Karpas-422 (cell line): ENCODE measurements around the gene SEC14L1. TPM values are rescaled to one million over a fixed set of nuclear protein-coding genes. Genes with fewer than 3 reads are reported as not detected.

Experiments used
- DNase-seq: peaks from one replicate; pipeline ENCODE4 v3.0.0-alpha.2; 2015
- H2AFZ ChIP-seq: fragments of 200-600 bp; sonication (generic); 2 replicates; pipeline ENCODE4 v1.6.1; 2014; ENCODE audit warnings: antibody characterized with exemption, low read length, mixed read lengths
- H3K27ac ChIP-seq: fragments of 200-600 bp; sonication (generic); 2 replicates; pipeline ENCODE4 v1.5.1; 2014; ENCODE audit warnings: mild to moderate bottlenecking, low read length, moderate library complexity
- H3K27me3 ChIP-seq: fragments of 200-600 bp; sonication (generic); 2 replicates; pipeline ENCODE4 v1.6.1; 2014; ENCODE audit warnings: low read length, mixed read lengths
- H3K36me3 ChIP-seq: fragments of 200-600 bp; sonication (generic); 2 replicates; pipeline ENCODE4 v1.6.1; 2014; ENCODE audit warnings: low read length, mixed read lengths; ENCODE audit not compliant: insufficient read depth
- H3K4me1 ChIP-seq: fragments of 200-600 bp; sonication (generic); 2 replicates; pipeline ENCODE4 v1.6.1; 2014; ENCODE audit warnings: mild to moderate bottlenecking, low read length, mixed read lengths
- H3K4me2 ChIP-seq: fragments of 200-600 bp; sonication (generic); 2 replicates; pipeline ENCODE4 v1.6.1; 2014; ENCODE audit warnings: low read length, low read depth, mild to moderate bottlenecking; ENCODE audit not compliant: poor library complexity, severe bottlenecking
- H3K4me3 ChIP-seq: fragments of 200-600 bp; sonication (generic); 2 replicates; pipeline ENCODE4 v1.5.1; 2014; ENCODE audit warnings: mild to moderate bottlenecking, antibody characterized with exemption, low read length, mixed read lengths
- H3K79me2 ChIP-seq: fragments of 200-600 bp; sonication (generic); 2 replicates; pipeline ENCODE4 v1.6.1; 2014; ENCODE audit warnings: mild to moderate bottlenecking, low read length, mixed read lengths
- H3K9ac ChIP-seq: fragments of 200-600 bp; sonication (generic); 2 replicates; pipeline ENCODE4 v1.6.0; 2014; ENCODE audit warnings: low read length
- H3K9me2 ChIP-seq: fragments of 200-600 bp; sonication (generic), shearing (Covaris generic); replicated peaks from 2 replicates; pipeline ENCODE4 v1.6.0; 2014; ENCODE audit warnings: mild to moderate bottlenecking, low read length, moderate library complexity; ENCODE audit not compliant: insufficient read depth
- H3K9me3 ChIP-seq: fragments of 300-700, 200-600 bp; sonication (generic); 2 replicates; pipeline ENCODE4 v1.6.1; 2014; ENCODE audit warnings: low read length, mixed read lengths
- H4K20me1 ChIP-seq: fragments of 200-600 bp; sonication (generic); 2 replicates; pipeline ENCODE4 v1.6.1; 2014; ENCODE audit warnings: mild to moderate bottlenecking, antibody characterized with exemption, low read length, low read depth; ENCODE audit not compliant: insufficient read depth
- total RNA-seq: library from RNA; depleted of rRNA; stranded (reverse); fragments of >200 nt; shearing (Covaris generic); gene quantifications from 2 replicates; pipeline ENCODE4 v1.2.3, GENCODE V29; 2014; ENCODE audit warnings: low replicate concordance; rRNA removed

The SEC14L1 gene
- total RNA-seq, result 22.6 and 32.0 TPM in 2 replicates

GRCh38 chr17:77140878-77141767, at the start of gene SEC14L1:
SEC14L1 (plus strand) TSS chr17:77140969; CDS start chr17:77143597, 2,628 bp downstream.
- peak within 1 kb of the TSS; percentile 82; the same call in 1 of the 2 replicates for H2AFZ ChIP-seq
- peak within 1 kb of the TSS; percentile 91 for H3K4me2 ChIP-seq
- peaks cover 53% of the 10 kb centered on the region for H3K4me1 ChIP-seq
- peak within 1 kb of the TSS; percentile 88 for H3K27ac ChIP-seq
- peaks cover 15% of the 10 kb centered on the region; the same call in 1 of the 2 replicates for H3K36me3 ChIP-seq
- H3K9me2 ChIP-seq, result no peaks in the 10 kb centered on the region
- H4K20me1 ChIP-seq, result no peaks in the 10 kb centered on the region
- peak within 1 kb of the TSS; percentile 87 for H3K9ac ChIP-seq
- peaks cover 5% of the 10 kb centered on the region; the same call in 1 of the 2 replicates for H3K9me3 ChIP-seq
- no peaks in the 10 kb centered on the region for H3K27me3 ChIP-seq
- H3K79me2 ChIP-seq, result peaks cover 34% of the 10 kb centered on the region
- H3K4me3 ChIP-seq, result peak within 1 kb of the TSS; percentile 91
- DNase-seq, result peak; percentile 75

- Histone ChIP-seq H3K27me3 (no peaks in the 10 kb centered on the region), H3K9me3 (no peaks in the 10 kb centered on the region), H3K36me3 (peaks cover 31% of the 10 kb centered on the region), H3K27ac (no peak overlapping the region), H4K20me1 (peaks cover 5% of the 10 kb centered on the region; the same call in 1 of the 2 replicates), H3K79me2 (peaks cover 31% of the 10 kb centered on the region), H3K4me2 (no peak overlapping the region), H3K4me3 (no peak overlapping the region), H3K9me2 (no peaks in the 10 kb centered on the region), H3K4me1 (peaks cover 20% of the 10 kb centered on the region), H2AFZ (no peak overlapping the region), H3K9ac (no peak overlapping the region)
- no peak for DNase-seq
These were observed 48.7 kb upstream of the SEC14L1 start for GRCh38 chr17:77092025-77092424.

GRCh38 chr17:77095461-77095860, 45.3 kb upstream of the SEC14L1 start:
- Histone ChIP-seq H3K9ac (no peak overlapping the region), H3K36me3 (peaks cover 30% of the 10 kb centered on the region), H3K27me3 (no peaks in the 10 kb centered on the region), H4K20me1 (peaks cover 5% of the 10 kb centered on the region; the same call in 1 of the 2 replicates), H3K27ac (no peak overlapping the region), H3K4me2 (no peak overlapping the region), H3K4me1 (peaks cover 4% of the 10 kb centered on the region), H3K9me3 (no peaks in the 10 kb centered on the region), H2AFZ (no peak overlapping the region), H3K4me3 (no peak overlapping the region), H3K79me2 (peaks cover 13% of the 10 kb centered on the region), H3K9me2 (no peaks in the 10 kb centered on the region)
- no peak for DNase-seq

DNA sequence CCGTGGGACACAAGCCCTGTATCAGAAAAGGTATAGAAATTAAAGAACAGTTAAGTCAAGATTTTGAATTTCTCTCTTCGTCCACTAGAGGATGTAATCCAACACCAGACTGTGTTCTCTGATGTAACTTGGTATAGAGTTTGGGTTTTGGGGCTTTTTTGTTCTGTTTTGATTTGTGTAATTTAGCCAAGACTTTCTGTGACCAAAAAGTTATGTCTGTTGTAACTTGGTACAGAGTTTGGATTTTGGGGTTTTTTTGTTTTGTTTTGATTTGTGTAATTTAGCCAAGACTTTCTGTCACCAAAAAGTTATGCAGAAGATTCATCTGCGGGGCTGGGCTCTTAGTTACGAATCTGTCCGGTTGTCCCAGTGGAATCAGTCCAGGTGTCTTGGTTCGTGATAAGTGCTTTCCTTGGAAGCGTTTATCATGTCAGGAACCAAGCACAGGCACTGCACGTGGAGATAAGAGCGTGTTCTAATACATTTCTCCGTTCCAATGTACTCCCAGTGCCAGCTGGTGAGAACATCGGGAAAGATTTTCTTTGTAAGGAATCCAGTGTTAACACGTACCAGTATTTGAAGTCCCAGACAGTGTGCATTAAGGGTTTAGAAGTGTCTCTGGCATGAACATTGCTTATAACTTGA, 44.1 kb upstream of the SEC14L1 start:
- no peak overlapping the region for H2AFZ ChIP-seq
- peaks cover 5% of the 10 kb centered on the region; the same call in 1 of the 2 replicates for H4K20me1 ChIP-seq
- H3K4me2 ChIP-seq, result no peak overlapping the region
- H3K4me1 ChIP-seq, result no peaks in the 10 kb centered on the region
- H3K27ac ChIP-seq, result no peak overlapping the region
- no peaks in the 10 kb centered on the region for H3K9me2 ChIP-seq
- no peak overlapping the region for H3K4me3 ChIP-seq
- DNase-seq, result peak; percentile 79
- no peak overlapping the region for H3K9ac ChIP-seq
- H3K9me3 ChIP-seq, result no peaks in the 10 kb centered on the region
- peaks cover 28% of the 10 kb centered on the region for H3K36me3 ChIP-seq
- H3K79me2 ChIP-seq, result 0 out of 2 replicates have a peak, but pooled peaks cover 4% of the 10 kb centered on the region
- H3K27me3 ChIP-seq, result no peaks in the 10 kb centered on the region

DNA sequence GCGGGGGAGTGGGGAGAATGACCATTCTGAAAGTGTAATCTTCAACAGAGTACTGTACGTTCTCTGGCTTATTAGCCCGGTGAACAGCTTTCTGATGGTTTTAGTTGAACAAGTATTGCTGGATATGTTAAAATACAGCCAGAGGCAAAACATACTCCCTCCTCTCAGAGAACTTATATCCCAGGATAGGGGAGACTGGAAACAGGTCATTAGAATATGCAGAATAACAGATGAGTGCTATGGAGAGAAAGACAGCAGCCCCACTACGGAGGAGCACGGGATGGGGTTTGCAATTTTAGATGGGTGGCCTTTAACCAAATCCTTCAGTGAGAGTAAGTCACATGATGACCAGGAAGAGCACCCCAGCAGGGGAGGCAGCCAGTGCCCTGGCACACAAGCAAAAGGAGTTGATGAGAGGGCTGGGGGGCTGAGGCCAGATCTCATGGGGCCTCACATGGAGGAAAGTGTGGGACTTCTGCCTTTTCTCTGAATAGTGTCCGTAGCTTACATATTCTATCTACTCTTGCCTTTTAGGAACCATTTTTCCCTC, 43.1 kb upstream of the SEC14L1 start:
- H3K79me2 ChIP-seq, result no peaks in the 10 kb centered on the region
- H3K9me3 ChIP-seq, result no peaks in the 10 kb centered on the region
- H3K27ac ChIP-seq, result no peak overlapping the region
- H3K9me2 ChIP-seq, result no peaks in the 10 kb centered on the region
- no peak for DNase-seq
- H3K9ac ChIP-seq, result no peak overlapping the region
- no peaks in the 10 kb centered on the region for H3K4me1 ChIP-seq
- no peak overlapping the region for H3K4me3 ChIP-seq
- no peaks in the 10 kb centered on the region for H3K27me3 ChIP-seq
- no peak overlapping the region for H3K4me2 ChIP-seq
- H2AFZ ChIP-seq, result no peak overlapping the region
- peaks cover 22% of the 10 kb centered on the region; the same call in 1 of the 2 replicates for H3K36me3 ChIP-seq
- peaks cover 5% of the 10 kb centered on the region; the same call in 1 of the 2 replicates for H4K20me1 ChIP-seq

DNA sequence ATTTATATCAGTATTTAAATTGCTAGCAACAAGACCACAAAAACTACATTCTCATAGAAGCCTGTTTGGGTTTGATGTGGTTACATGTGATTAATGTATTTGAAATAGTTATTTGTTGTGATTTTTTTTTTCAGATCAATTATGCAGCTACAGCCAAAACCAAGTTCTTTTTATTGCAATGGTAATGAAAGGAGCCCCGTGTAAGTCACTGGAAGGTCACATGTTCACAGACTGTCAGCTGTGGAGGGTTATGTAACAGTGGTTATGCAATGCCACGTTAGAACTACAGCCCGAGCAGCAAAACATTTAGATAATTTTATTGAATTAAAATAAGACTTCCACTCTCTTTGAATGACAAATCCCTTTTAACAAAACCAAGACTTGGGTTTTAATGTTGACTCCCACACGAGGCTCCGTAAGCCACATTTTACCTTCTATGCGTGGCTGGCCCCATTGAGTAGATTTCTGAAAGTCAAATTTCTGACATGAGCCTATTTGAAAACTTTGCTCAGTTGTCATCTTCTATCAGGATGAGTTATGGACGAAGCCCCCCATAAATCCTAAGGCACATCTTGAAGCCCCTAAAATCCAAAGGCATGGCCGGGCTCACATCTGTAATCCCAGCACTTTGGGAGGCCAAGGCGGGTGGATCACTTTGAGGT, 41.8 kb upstream of the SEC14L1 start:
- H3K9me3 ChIP-seq, result no peaks in the 10 kb centered on the region
- H3K27me3 ChIP-seq, result no peaks in the 10 kb centered on the region
- no peak for DNase-seq
- H3K36me3 ChIP-seq, result peaks cover 13% of the 10 kb centered on the region; the same call in 1 of the 2 replicates
- H3K27ac ChIP-seq, result no peak overlapping the region
- no peaks in the 10 kb centered on the region for H4K20me1 ChIP-seq
- H3K4me2 ChIP-seq, result no peak overlapping the region
- no peaks in the 10 kb centered on the region for H3K4me1 ChIP-seq
- H3K9me2 ChIP-seq, result no peaks in the 10 kb centered on the region
- H3K4me3 ChIP-seq, result no peak overlapping the region
- no peak overlapping the region for H3K9ac ChIP-seq
- H2AFZ ChIP-seq, result no peak overlapping the region
- H3K79me2 ChIP-seq, result no peaks in the 10 kb centered on the region

GRCh38 chr17:77099997-77100396, 40.8 kb upstream of the SEC14L1 start:
- no peak overlapping the region for H3K27ac ChIP-seq
- H3K4me1 ChIP-seq, result no peaks in the 10 kb centered on the region
- DNase-seq, result no peak
- no peaks in the 10 kb centered on the region for H3K9me3 ChIP-seq
- no peaks in the 10 kb centered on the region for H3K79me2 ChIP-seq
- no peaks in the 10 kb centered on the region for H3K9me2 ChIP-seq
- H3K27me3 ChIP-seq, result no peaks in the 10 kb centered on the region
- H3K4me3 ChIP-seq, result no peak overlapping the region
- no peaks in the 10 kb centered on the region for H4K20me1 ChIP-seq
- no peak overlapping the region for H3K9ac ChIP-seq
- no peak overlapping the region for H3K4me2 ChIP-seq
- peaks cover 9% of the 10 kb centered on the region; the same call in 1 of the 2 replicates for H3K36me3 ChIP-seq
- H2AFZ ChIP-seq, result no peak overlapping the region
